Measurements from ENCODE around the gene XPO6.

DNA sequence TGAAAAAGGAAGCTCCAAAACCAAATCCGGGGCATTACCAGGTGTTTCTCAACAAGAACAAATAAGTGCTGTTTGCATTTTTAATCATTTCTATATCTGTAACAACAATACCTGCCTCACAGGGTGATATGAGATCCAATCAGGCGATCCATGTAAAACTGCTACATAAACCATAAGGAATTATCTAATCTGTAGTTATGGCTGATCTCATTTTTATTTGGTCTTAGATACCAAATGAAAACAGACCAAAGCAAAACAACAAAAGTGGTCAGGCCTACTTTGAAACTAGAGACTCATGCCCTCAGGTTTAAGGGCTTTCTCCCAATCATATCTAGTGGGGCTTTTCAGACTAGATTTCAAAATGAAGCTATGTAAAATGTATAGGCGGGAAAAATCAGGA is 28.3 kb downstream of the XPO6 start:
- no peak for TF ChIP-seq GATA3 (IDR thresholded peaks at IDR 0.05; ENCODE audit: low read depth, low read length)
- no peak for TF ChIP-seq GATA2 (IDR thresholded peaks at IDR 0.05; ENCODE audit: low read depth, low read length)
